HG03060 (cell line): ENCODE data around the gene MRPL24.
"Not testable (repeated sequence)": the region's sequence is repeated elsewhere in the genome, so short reads cannot be mapped to it uniquely, and the experiment has no call there.

Experiments used
- ATAC-seq: cut with Tn5 transposase; IDR thresholded peaks from one replicate; pipeline ENCODE4 v1.9.1; 2021; ENCODE audit warnings: low read depth, moderate number of reproducible peaks; ENCODE audit not compliant: unreplicated experiment

Gene MRPL24

GRCh38 chr1:156760796-156761104, 19.9 kb upstream of the MRPL24 start:
- ATAC-seq, result no peak

- no peak for ATAC-seq
Observed at GRCh38 chr1:156760092-156760795, 19.4 kb upstream of the MRPL24 start.

- not testable (repeated sequence) for ATAC-seq
Observed at GRCh38 chr1:156757572-156758253, 16.8 kb upstream of the MRPL24 start.

- ATAC-seq, result no peak
Observed at GRCh38 chr1:156756355-156756754, 15.5 kb upstream of the MRPL24 start.

- no peak for ATAC-seq
Observed at GRCh38 chr1:156755527-156755950, 14.7 kb upstream of the MRPL24 start.

GRCh38 chr1:156754219-156754618, 13.3 kb upstream of the MRPL24 start:
- ATAC-seq, result no peak

GRCh38 chr1:156752843-156753482, 12.1 kb upstream of the MRPL24 start:
- no peak for ATAC-seq

- no peak for ATAC-seq
Observed at GRCh38 chr1:156751757-156752481, 11.0 kb upstream of the MRPL24 start.

- no peak for ATAC-seq
Observed at GRCh38 chr1:156751451-156751756, 10.5 kb upstream of the MRPL24 start, which contains the start of gene HDGF. Gene HDGF (minus strand): TSS chr1:156751675. CDS start chr1:156751429, 246 bp downstream.

- no peak for ATAC-seq
Observed at GRCh38 chr1:156750711-156751450, 10.0 kb upstream of the MRPL24 start.

GRCh38 chr1:156750191-156750672, 9.3 kb upstream of the MRPL24 start:
- no peak for ATAC-seq

GRCh38 chr1:156749419-156750118, 8.7 kb upstream of the MRPL24 start:
- no peak for ATAC-seq

- ATAC-seq, result no peak
Observed at GRCh38 chr1:156748670-156749418, 8.0 kb upstream of the MRPL24 start.

- no peak for ATAC-seq
Observed at GRCh38 chr1:156747742-156748669, 7.1 kb upstream of the MRPL24 start.

GRCh38 chr1:156746728-156747631, 6.1 kb upstream of the MRPL24 start:
- no peak for ATAC-seq

- no peak for ATAC-seq
Observed at GRCh38 chr1:156746406-156746727, 5.5 kb upstream of the MRPL24 start.

GRCh38 chr1:156745881-156746280, 5.0 kb upstream of the MRPL24 start:
- ATAC-seq, result no peak
